Erythroblast (primary cell): Measurements from ENCODE around the gene EXOC6B.

Experiments used
- GATA1 ChIP-seq: IDR thresholded peaks from 2 replicates; pipeline ENCODE4 v1.6.1; 2011; ENCODE audit warnings: low read depth, mild to moderate bottlenecking, control low read depth, low read length, moderate library complexity
- POLR2A ChIP-seq: IDR thresholded peaks from 2 replicates; pipeline ENCODE4 v1.6.1; 2011; ENCODE audit warnings: mild to moderate bottlenecking, low read length

DNA sequence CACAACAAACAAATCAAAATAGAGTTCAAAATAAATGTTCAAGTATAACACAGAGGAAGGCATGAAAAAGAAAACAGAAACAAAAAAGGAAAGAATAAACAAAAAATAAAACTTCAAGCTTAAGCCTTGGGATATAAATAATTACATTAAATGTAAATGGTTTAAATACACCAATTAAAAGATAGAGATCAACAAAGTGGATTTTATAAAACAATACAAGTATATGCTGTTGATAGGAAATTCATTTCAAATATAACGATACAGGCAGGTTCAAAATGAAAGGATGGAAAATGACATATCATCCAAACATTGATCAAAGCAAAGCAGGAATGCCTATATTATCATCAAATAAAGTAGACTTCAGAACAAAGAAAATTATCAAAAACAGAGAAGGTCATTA lies 16.7 kb downstream of the EXOC6B start:
- TF ChIP-seq POLR2A, result no peak
- TF ChIP-seq GATA1, result no peak
